Inflammatory macrophage (primary cell): Measurements from ENCODE around the gene CMSS1.
"Not testable (repeated sequence)": the region's sequence is repeated elsewhere in the genome, so short reads cannot be mapped to it uniquely, and the experiment has no call there.

Experiments used
- DNase-seq, 2 donors: peaks; one replicate each; pipeline ENCODE4 v3.0.0-alpha.2; 2020 to 2022

Gene CMSS1

DNA sequence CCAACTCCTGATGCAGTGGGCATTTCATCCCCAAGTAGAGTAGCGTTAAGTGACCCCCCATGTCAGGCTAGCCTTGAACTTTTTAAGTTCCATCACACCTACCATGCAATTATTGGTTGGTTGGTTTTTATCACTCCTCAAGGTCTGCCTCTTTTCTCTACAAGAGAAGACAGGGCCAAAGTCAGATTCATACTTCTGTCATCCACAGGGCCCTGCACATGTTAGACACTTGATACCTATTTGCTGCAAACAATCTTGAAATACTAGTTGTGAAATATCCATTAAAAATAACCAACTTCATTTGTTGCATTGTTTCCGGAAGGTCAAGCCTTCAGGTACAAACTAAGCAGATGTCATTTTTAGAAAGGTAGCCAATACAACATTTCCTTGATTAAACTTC is 1.2 kb downstream of the CMSS1 start:
- DNase-seq = no peak

DNA sequence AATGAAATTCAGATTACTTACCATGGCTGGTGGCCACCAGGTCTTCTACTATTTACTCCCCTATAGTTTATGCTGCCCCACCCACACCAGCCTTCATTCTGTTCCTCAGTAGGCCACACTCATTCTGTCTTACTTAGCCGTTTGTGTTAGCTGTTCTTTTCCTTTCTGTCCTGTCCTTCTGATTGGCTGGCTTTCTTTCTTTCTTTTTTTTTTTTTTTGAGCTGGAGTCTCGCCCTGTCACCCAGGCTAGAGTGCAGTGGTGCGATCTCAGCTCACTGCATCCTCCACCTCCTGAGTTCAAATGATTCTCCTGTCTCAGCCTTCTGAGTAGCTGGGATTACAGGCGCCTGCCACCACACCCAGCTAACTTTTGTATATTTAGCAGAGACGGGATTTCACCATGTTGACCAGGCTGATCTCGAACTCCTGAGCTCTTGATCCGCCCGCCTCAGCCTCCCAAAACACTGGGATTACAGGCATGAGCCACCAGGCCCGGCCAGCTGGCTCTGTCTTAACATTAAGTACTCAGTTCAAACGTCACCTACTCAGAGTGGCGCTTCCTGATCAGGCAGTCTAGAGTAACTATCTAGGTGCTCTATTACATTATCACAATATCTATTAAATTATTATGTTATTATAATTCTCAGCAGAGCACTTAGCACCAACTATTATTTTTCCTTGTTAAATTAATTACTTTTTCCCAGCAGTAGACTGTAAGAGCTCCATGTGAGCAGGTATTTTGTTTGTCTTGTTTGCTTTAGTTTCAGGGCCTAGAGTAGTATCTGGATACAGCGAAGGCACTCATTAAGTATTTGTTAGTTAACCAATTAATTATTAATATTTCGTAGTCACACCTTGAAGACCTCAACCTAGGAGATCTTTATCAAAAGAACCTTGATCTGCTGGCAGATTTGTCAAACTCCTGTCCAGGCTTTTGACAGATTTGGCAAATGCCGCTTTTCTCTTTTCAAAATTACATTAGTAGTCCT is 6.4 kb downstream of the CMSS1 start:
- no peak for DNase-seq

DNA sequence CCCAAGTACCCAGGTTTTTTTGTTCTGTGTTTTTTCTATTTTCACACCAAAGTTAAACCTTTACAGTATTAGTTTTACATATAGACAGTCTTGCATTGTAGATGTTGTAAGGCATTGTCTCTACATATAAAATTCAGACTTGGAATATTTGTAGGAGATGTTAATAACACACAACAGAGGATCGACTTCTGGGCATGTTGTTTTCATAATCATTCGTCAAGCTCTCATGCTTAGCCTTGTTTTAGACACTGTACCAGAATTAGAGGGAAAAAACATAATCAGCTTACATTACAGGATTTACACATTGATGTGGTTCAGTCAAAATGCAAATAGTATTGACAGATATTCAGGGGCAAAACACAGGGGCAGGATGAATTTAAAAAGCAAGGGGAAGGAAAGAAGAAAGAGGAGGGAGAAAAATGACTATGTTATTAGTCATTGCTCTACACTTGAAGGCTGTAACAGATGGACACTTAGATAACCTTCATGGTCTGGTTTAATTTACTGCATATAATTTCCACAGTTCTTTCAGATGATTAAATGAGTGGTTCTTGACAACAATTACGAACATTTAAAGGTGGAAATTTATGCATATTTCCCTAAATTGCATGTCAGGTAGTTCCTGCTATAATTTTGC is 7.5 kb downstream of the CMSS1 start:
- no peak for DNase-seq

DNA sequence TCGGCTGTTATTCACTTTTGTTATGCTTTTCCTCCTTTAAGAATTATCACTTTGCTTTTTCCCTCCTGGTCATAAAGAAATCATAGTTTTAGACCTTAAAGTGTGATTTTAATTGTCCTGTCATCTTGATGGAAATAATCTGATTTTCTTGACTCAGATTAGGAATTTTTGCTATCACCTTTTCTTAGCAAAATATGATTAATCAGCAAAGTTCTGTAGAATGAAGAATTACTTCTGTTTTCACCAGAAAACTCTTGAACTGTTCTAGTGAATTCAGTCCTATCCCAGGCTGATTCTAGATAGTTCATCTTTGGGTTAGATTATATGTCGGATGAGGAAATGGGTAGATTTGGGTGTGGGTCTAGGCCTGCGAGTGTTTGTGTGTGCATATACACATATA is 12.2 kb downstream of the CMSS1 start:
- DNase-seq = no peak

DNA sequence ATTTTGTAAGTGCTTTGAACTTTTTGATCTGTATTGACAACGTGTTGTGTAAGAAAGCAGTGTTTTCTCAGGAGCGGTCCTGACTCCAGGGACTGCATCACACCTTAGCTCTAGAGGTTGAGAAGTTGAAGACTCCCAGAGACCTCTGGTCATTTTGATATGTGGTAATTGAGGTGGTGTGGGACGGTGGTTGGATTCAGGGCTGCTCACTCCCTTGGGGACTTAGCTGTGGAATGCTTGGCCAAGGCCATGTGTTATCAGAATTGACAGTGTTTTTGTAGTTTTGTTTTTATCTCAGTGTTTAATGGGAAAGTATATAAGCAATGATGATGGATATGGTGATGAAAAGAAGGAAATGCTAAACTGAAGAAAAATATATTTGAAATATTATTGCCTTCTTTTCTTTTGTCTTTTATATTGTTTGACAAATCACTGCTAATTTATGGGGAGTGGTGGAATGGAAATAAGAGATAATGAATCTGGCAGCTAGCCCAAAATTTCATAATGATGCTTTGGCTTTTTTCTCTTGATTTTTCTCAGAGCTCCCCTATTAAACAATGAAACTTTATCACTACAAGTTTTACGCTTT is 16.0 kb downstream of the CMSS1 start:
- no peak for DNase-seq

DNA sequence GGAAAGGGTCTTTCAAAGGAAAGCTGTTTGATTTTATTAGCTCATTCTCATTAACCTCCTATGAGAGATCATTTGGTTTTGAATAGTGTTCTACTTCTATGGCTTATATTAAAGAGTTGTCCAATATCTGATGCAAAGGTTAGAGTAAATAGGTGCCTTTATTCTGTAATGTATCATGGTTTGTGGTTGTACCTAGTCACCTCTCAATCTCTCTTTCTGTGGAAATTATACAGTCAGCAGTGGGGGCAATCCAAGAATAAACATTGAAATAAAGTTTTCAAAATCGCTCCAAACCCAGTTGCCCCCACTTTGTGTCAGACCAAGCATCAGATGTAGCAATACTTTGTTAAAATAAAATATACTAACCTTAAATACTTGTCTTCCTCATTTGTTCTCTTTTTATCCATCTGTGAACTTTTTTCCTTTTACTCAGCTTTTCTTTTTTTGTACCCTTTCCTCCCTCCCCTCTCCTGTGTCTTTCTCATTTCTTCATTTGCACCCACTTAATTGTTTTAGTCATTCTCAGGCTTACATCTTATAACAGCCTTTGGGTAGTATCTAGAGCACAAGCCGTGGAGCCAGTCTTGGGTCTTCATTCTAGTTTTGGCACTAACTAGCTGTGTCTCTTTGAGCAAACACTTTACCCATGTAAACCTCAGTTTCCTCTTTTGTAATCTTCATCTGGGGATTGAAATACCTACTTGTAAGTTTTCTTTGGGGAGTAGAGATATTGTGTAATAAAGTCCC is 16.7 kb downstream of the CMSS1 start:
- no peak for DNase-seq

DNA sequence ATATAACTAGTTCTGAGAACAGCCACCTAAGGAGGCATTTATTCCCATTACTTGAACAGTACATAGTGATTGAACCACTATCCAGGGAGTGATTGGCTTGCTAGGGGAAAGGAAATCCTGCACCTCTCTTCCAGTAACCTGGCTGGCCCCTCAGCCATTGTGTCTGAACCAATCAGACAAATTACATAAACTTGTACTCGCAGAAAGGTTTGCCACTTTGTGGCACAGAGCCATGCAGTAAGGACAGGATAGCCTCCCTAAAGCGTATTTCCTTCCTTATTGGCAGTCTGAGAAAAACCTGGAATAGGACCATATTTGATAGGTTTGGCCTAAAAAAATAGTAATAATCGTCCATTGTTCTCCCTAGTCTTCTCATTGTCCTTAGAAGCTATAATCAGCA is 19.0 kb downstream of the CMSS1 start:
- DNase-seq = no peak

DNA sequence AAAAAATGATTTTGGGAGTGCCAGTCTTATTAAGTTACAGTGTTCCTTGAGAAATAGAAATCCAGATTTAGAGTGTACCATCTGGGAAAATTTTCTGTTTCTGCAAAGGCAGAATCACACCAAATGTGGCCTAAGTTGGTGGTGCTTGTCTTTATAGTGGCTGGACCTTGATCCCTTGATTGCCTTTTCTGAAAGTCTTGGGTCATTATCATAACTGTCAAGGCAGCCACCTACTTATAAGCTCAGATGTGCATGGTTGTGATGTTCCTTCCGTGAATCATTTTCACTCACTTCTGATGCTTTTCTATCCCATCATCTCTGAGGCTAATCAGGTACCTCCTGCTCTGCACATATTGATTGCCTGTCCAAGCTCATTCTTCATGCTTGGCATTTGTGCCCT is 20.1 kb downstream of the CMSS1 start:
- no peak for DNase-seq

DNA sequence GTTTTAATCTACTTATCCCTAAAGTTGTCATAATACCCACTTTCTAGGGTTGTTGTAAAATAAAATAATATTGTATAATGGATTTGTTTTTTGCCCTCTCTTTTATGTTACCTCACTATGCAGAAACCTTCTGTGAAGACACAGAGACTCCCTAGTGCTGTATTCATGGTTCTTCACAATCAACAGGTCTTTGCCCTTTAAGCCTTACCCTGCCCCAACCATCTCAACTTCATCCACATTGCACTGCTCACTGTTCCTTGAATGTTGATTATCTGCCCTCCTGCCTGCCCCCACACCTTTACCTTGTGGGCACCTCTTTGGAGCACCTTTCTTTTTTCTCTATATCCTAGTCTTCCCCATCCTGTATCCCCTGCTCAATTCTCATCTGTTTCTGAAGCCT is 21.1 kb downstream of the CMSS1 start:
- no peak for DNase-seq

DNA sequence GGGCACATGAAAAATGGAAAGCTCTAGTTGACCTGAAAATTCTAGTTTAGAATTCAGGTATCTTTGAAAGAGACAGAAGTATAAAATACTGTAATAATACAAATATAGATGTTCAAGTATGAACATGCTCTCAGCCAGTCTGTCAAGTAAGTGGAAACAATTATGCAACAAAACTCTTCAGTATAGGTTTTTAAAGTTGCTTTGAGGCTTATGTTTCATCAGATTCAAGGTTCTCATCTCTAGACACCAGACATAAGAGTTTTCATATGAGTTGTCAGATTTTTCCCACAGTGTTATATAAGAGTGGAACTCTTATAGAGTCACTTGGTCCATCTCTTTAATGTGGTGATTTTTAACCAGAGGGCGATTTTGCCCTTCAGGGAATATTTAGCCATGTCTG is 22.0 kb downstream of the CMSS1 start:
- DNase-seq = no peak

DNA sequence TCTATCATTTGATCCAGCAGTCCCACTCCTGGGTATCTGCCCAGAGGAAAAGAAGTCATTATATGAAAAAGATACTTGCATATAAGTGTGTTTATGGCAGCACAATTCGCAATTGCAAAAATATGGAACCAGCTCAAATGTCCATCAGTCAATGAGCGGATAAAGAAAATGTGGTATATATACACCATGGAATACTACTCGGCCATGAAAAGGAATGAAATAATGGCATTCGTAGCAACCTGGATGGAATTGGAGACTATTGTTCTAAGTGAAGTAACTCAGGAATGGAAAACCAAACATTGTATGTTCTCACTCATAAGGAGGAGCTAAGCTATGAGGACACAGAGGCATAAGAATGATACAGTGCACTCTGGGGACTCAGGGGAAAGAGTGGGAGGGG is 24.3 kb downstream of the CMSS1 start:
- not testable (repeated sequence) for DNase-seq

DNA sequence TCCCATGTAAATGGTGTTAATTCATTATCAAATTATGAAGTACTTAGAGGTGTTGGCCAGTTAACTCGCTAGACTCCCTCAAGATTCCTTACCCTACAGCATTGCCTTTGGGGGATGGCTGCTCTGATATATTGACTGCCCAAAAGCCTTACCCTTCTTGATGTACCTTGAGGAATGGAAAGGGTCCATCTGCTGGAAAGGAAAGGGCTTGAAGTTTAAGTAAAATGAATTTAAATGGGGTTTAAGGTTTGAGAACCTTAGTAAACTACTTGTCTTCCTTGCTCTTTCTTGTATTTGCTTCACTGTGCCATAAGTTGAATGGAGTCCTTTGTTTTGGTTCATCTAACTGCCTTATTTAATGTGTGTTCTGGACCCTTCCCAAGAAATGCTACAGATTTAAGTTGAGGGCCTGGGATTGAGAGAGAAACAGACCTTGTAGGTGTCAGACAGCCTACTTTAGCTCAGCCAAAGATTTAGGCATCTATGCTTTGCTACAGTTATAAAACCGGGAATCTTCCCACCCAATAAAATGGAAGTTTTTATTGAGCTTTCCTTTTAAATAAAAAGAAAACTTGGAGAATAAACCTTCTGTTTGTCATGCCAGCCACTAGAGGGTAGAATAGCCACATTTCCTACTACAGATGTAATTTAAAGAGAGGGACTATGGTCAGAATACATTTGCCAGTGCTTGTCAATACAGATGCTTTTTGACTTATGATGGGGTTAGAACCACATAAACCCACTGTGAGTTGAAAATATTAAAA is 25.3 kb downstream of the CMSS1 start:
- DNase-seq = peak; percentile 14 to 48

DNA sequence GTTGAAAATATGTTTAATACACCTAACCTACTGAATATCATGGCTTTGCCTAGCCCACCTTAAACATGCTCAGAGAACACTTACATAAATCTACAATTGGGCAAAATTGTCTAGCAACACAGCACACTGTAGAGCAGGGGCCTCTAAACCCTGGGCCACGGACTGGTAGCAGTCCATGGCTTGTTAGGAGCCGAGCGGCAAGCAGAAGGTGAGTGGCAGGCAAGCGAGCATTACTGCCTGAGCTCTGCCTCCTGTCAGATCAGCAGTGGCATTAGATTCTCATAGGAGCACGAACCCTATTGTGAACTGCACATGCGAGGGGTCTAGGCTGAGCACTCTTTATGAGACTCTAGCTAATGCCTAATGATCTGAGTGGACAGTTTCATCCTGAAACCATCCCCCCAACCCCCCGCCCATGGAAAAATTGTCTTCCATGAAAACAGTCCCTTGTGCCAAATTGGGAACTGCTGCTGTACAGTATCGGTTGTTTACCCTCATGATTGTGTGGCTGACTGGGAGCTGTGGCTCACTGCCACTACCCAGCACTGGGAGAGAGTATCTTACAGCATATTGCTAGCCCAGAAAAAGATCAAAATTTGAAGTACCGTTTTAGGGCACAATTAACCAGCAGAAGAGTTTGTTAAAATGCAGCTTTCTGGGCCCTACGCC is 26.1 kb downstream of the CMSS1 start:
- DNase-seq = no peak

DNA sequence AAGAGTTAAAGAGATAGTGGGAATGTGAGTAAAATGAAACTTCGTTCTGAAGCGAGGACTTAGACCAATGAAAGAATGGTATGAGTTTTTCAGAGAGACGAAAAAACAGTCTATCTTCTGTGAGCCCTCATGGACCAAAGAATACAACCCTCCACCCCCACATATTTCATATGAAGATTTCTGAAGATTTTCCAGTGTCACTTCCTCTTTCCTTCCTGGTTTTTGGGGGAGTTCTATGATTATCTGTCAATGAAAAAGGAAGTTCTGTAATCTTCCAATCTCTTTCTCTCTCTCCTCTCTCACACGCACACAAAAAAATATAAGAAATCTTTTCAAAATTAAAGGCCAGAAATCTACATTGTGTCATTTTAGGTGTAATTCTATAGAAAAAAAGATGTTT is 27.7 kb downstream of the CMSS1 start:
- DNase-seq = peak; percentile 56 to 62

DNA sequence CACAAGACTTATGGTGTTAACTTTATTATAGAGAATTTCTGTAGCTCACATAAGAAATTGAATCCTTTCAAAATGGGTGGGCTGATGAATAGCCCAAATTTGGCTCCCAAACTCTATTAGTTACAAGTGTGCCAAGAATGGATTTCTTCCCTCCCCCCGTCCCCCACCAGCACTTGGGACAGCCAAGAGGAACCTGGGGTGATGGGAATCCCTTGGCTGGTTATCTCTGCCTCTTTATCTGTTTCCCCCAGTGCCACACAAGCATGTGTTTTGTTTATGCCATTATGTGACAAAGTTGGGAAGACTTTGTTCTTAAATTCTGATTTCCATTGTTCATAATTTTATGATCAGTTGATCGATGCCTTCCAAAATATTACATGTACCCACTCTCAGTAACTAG is 28.3 kb downstream of the CMSS1 start:
- no peak for DNase-seq

DNA sequence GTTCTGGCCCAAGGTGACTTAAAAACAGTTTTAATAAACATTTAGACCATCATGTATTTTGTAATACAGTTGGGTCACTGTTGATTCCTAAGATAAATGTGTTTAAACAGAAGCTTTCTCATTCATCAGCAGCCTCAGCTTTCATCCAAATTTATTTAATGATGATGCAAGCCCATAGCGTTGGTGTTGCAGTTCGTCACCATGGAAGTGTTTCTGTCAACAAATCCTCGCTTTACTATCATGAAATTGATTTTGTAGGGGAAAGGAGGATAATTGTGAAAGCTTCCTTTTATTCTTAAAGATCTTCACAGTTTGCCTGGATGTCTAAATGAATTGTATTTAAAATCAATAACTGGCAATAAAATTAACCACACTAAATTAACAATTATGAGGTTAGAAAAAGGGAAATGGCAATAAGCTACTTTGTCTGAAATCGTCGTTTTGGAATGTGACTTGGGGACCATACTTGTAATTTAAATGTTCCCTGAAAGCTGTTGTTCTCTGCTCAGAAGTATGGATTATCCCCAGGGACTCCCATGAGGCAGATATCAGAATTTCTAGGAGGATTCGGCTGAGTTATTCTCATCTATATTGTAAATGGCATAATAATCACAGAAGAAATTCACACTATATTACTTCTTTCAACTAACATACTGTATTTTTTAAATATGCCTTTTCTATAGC is 29.0 kb downstream of the CMSS1 start:
- DNase-seq = peak; percentile 67 to 76

DNA sequence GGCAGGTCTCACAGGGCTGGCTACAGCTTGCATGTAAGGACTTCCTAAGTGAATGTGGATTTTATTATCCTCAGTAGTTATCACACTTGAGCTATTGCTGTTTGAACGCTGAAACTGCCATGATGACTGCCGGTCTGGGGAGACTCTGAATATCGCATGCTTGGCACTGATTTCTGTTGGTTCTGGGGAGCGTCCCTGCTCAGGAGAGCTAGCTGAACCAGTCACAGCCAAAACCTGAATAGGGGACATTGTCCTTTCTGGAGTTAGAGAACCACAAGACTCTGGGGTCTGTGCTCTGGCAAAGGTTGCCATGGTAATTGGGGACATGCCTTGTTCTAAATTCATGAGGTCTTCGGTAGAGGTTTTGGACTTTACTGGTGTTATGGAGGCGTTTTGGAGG is 30.8 kb downstream of the CMSS1 start:
- no peak for DNase-seq

DNA sequence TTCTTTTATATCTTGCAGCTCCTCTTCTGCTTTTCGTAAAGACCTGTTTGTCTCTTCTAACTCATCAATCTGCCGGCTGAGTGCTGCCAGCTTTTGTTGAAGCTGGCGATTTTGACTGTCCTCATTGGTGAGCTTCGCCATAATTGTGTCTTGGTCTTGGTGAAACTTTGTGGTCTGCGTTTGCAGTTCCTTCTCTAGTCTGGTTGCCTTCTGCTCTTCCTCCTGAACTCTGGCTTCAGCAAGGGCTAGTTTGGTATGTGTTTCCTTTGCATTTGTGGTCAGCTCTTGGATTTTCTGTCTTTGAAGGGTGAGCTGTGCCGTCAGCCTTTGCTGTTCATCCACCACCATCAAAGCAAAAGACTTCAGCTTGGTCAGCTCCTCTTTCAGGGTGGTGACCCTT is 32.9 kb downstream of the CMSS1 start:
- DNase-seq = peak in 1 of 2 donors; percentile 6

DNA sequence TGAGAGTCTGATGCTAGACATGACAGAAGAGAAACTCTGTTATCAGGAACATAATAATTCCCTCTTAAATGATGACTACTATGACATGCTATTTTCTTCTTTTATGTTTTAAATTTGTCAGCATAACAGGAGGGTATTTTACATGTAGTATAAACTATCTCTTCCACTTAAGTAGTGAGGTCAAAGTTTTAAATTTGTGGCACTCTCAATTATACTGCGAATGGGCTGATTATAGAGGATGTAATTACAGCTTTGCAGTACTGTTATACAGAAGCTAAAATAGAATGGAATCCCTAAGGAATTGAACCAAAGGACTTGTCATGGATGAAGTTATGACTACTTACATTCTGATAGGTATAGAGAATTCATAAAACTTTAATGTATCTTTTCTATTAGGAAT is 34.3 kb downstream of the CMSS1 start:
- DNase-seq = no peak

DNA sequence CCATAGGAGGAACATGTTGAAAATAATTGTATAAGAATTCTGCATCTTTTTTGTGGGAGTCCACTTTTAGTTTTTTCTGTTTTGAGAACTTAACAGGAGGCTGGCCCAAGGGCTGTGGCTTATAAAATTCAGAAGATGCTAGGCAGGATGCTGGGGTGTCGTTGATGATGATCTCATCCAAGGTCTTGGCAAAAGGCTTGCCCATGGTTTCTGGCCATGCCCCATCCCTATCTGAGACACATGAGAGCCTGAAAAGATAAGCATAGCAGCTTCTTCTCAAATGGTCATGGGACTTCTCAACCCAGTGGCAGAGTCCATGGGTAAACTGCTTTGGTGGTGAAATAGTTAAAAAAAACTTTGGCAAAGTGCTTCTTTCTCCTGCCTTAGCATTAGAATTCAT is 35.2 kb downstream of the CMSS1 start:
- no peak for DNase-seq

DNA sequence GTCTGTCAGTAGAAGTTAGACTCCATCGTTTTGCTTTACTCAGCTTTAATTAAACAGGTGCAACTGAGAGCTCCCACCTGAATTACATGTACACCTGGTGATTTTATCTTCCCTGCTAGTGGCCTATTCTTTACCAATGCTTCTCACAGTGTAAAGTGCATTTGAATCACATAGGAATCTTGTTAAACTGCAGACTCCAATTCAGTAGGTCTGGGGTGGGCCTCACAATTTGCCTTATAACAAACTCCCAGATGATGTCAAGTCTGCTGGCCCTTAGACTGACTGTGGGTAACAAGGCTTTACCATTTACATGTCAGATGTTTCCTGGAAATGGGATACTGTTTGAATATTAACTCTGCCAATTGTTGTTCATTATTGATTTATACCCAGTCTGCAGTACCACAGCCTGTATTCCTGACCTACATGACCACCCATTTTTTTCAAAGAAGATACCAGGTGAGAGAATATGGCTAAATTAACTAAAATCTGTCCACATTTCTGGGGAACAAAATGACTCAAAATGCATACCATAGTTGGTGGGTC is 37.2 kb downstream of the CMSS1 start:
- DNase-seq = no peak
